Measurements from ENCODE around the gene EYS.

- no peak for TF ChIP-seq POLR2A (IDR thresholded peaks at IDR 0.05)
- no peak for TF ChIP-seq EP300 (IDR thresholded peaks at IDR 0.05)
- TF ChIP-seq CTCF (IDR thresholded peaks at IDR 0.05) = no peak
Measured at GRCh38 chr6:63677282-63677681, 2029.7 kb downstream of the EYS start.
